CD4-positive, alpha-beta memory T cell (primary cell): ENCODE data around the gene LIMS4. TPM values are rescaled to one million over a fixed set of nuclear protein-coding genes. Genes with fewer than 3 reads are reported as not detected.
"Not testable (repeated sequence)": the region's sequence is repeated elsewhere in the genome, so short reads cannot be mapped to it uniquely, and the experiment has no call there.

Experiments
- CTCF ChIA-PET: fragments of 350-600 bp; sonication (Branson Sonifier 250); formaldehyde crosslinking; loops from one replicate; lab custom pipeline; 2021; ENCODE audit warnings: inconsistent platforms; ENCODE audit not compliant: partially characterized antibody; lab: Charles Lee
- POLR2A ChIA-PET: fragments of 350-600 bp; sonication (Branson Sonifier 250); formaldehyde crosslinking; loops from one replicate; lab custom pipeline; 2021; ENCODE audit not compliant: partially characterized antibody; lab: Charles Lee
- DNase-seq, 5 donors: peaks; one replicate each; pipeline versions ENCODE4 v3.0.0 to v3.0.0-alpha.2; 2020 to 2022; ENCODE audit warnings: mixed read lengths in 1 of 5
- H3K27ac ChIP-seq: one replicate; pipeline ENCODE4 v1.7.0; 2013; ENCODE audit warnings: low read depth, low read length
- H3K27me3 ChIP-seq: 2 replicates; pipeline ENCODE4 v1.7.0; 2013; ENCODE audit warnings: mild to moderate bottlenecking, low read length, moderate library complexity; ENCODE audit not compliant: insufficient read depth
- H3K36me3 ChIP-seq: 2 replicates; pipeline ENCODE4 v1.7.0; 2013; ENCODE audit warnings: mild to moderate bottlenecking, low read length, moderate library complexity; ENCODE audit not compliant: insufficient read depth
- H3K4me1 ChIP-seq: 2 replicates; pipeline ENCODE4 v1.7.0; 2013; ENCODE audit warnings: mild to moderate bottlenecking, low read length, moderate library complexity; ENCODE audit not compliant: insufficient read depth
- H3K4me3 ChIP-seq, 2 donors: one replicate each; pipeline ENCODE4 v1.7.0; 2013; ENCODE audit warnings: low read length in 2 of 2, mild to moderate bottlenecking in 1 of 2
- H3K9me3 ChIP-seq, 2 donors: one replicate each; pipeline ENCODE4 v1.7.0; 2013; ENCODE audit warnings: low read length in 2 of 2, control low read depth in 1 of 2; ENCODE audit not compliant: control insufficient read depth in 1 of 2
- H3K27ac Mint-ChIP-seq, 7 donors: one replicate each; pipeline ENCODE4 v1.8.0; 2020 to 2021; ENCODE audit warnings: mixed read lengths in 7 of 7, mild to moderate bottlenecking in 6 of 7, inconsistent platforms in 3 of 7, moderate library complexity in 3 of 7
- H3K27me3 Mint-ChIP-seq, 2 donors: one replicate each; pipeline ENCODE4 v1.8.0; 2020 to 2021; ENCODE audit warnings: mixed read lengths in 2 of 2
- H3K36me3 Mint-ChIP-seq, 2 donors: one replicate each; pipeline ENCODE4 v1.8.0; 2020 to 2021; ENCODE audit warnings: mixed read lengths in 2 of 2, inconsistent platforms in 1 of 2, mild to moderate bottlenecking in 1 of 2
- H3K4me1 Mint-ChIP-seq, 4 donors: one replicate each; pipeline ENCODE4 v1.8.0; 2020 to 2021; ENCODE audit warnings: mixed read lengths in 4 of 4, mild to moderate bottlenecking in 1 of 4
- H3K4me3 Mint-ChIP-seq, 8 donors: one replicate each; pipeline ENCODE4 v1.8.0; 2020 to 2021; ENCODE audit warnings: mixed read lengths in 8 of 8, mild to moderate bottlenecking in 7 of 8, moderate library complexity in 6 of 8, inconsistent platforms in 3 of 8
- H3K9me3 Mint-ChIP-seq, 8 donors: one replicate each; pipeline ENCODE4 v1.8.0; 2020 to 2021; ENCODE audit warnings: mixed read lengths in 8 of 8, mild to moderate bottlenecking in 5 of 8, inconsistent platforms in 3 of 8, moderate library complexity in 1 of 8
- intact Hi-C: fragments of 100-400 bp; cut with micrococcal nuclease; formaldehyde crosslinking; loops from one replicate; pipeline ENCODE4 v1.15.1; 2023
- polyA plus RNA-seq, 2 donors: library from polyadenylated mRNA; unstranded; fragments of 300-500 nt; fragmentation: Illumina TruSeq; gene quantifications; one replicate each; pipeline ENCODE4 v1.2.3, GENCODE V29; 2021
- total RNA-seq, 2 experiments: library from RNA; stranded (reverse); gene quantifications; one replicate each; pipeline ENCODE4 v1.2.3, GENCODE V29; 2021

LIMS4 gene
- total and polyA plus RNA-seq, 4 experiments from 2014 or later = 3.7 to 8.0 (median 4.3) TPM

DNA sequence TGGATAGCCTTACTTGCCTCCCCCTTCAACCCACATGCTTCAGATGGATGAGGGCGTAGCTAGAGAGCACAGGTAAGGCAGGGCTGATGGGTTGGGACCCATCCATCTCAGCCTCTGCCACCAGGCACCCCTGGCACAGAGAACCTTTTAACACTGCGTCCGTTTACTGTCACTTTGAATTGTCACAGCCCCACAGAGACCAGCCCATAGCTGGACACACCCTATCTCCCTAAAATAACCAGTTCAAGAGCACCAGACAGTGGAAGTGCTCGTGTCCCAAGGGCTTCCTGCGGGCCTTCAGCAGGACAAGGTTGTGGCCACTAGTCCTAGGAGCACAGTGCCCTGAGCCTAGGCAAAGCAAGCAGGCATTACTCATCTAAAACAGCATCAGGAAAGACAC lies 76.6 kb downstream of the LIMS4 start:
- H3K27ac ChIP-seq, H3K27ac Mint-ChIP-seq, H3K27me3 ChIP-seq, H3K4me3 ChIP-seq, H3K4me1 Mint-ChIP-seq, H3K9me3 Mint-ChIP-seq, CTCF ChIA-PET, H3K9me3 ChIP-seq, H3K36me3 ChIP-seq, intact Hi-C loops, POLR2A ChIA-PET, H3K4me3 Mint-ChIP-seq, H3K4me1 ChIP-seq, H3K36me3 Mint-ChIP-seq, DNase-seq, H3K27me3 Mint-ChIP-seq: not testable (repeated sequence)

Other genes starting within 250 kb of the LIMS4 start
- 10 to 100 TPM; 40.4 to 42.7 TPM for gene RGPD6, start 104.4 kb upstream of the LIMS4 start, total RNA-seq
- 1 to 10 TPM; 3.6 to 6.1 TPM for gene RGPD6, start 104.4 kb upstream of the LIMS4 start, polyA plus RNA-seq
- gene BUB1, start 205.2 kb upstream of the LIMS4 start, total RNA-seq = 1 to 10 TPM; 1.7 to 2.9 TPM
- gene BUB1, start 205.2 kb upstream of the LIMS4 start, polyA plus RNA-seq = 1 to 10 TPM in 1 of 2 donors, not detected in 1; 1.2 TPM